Measurements from ENCODE around the gene ZNF683.

Gene ZNF683

DNA sequence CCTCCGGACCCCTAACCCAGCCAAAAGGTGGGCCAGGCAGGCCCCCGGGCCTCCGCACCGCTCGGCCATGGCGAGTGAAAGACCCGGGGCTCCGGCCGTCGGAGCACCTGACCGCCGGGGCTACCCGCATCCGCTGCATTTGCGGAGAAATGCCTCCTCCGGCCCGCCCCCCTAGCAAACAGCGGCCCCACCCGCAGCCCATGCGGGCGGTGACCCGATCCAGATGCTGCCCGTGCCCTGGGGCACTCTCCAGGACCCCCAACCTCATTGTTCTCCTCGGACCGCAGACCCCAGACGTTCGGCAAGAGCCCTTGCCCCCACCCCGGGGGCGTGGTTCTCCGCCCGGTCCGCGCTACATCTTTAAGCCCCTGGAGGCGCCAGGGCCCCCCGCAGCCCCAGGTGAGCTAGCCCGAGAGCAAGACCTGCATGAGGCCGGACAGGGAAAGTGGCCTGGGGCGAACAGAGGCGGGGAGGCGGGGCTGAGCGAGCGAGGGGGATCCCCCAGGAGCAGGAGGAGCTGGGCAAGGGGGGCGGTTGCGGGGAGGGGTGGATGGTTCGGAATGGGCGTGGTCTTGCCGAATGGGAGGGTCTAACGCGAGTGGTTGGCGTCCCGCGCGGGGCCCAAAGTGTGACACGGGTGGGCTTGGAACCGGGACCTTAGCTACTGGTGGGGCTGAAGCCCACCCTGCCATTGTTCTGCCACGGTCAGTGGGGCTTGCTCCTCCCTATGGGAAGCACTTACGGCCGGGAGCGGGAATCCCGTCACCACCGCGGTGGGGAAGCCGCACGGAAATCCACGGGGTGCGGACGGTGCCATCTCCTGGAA, 12.4 kb downstream of the ZNF683 start:
- no peak overlapping the region for H3K4me3 ChIP-seq (ENCODE audit: control insufficient read depth, low read depth, low read length)
- no peak for DNase-seq (ENCODE audit: low read depth)

GRCh38 chr1:26358411-26359384, 13.9 kb downstream of the ZNF683 start:
- no peak for DNase-seq (ENCODE audit: low read depth)
- no peak overlapping the region for H3K4me3 ChIP-seq (ENCODE audit: control insufficient read depth, low read depth, low read length)
- TF ChIP-seq, protein P1, sequence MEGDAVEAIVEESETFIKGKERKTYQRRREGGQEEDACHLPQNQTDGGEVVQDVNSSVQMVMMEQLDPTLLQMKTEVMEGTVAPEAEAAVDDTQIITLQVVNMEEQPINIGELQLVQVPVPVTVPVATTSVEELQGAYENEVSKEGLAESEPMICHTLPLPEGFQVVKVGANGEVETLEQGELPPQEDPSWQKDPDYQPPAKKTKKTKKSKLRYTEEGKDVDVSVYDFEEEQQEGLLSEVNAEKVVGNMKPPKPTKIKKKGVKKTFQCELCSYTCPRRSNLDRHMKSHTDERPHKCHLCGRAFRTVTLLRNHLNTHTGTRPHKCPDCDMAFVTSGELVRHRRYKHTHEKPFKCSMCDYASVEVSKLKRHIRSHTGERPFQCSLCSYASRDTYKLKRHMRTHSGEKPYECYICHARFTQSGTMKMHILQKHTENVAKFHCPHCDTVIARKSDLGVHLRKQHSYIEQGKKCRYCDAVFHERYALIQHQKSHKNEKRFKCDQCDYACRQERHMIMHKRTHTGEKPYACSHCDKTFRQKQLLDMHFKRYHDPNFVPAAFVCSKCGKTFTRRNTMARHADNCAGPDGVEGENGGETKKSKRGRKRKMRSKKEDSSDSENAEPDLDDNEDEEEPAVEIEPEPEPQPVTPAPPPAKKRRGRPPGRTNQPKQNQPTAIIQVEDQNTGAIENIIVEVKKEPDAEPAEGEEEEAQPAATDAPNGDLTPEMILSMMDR (conservative IDR thresholded peaks at IDR 0.05; ENCODE audit: control insufficient read depth, insufficient read depth, low read depth, low read length) = no peak

More for the DNA sequence above, 12.4 kb downstream of the ZNF683 start:
- TF ChIP-seq, protein P1 (conservative IDR thresholded peaks at IDR 0.05; ENCODE audit: control insufficient read depth, insufficient read depth, low read depth, low read length) = no peak

DNA sequence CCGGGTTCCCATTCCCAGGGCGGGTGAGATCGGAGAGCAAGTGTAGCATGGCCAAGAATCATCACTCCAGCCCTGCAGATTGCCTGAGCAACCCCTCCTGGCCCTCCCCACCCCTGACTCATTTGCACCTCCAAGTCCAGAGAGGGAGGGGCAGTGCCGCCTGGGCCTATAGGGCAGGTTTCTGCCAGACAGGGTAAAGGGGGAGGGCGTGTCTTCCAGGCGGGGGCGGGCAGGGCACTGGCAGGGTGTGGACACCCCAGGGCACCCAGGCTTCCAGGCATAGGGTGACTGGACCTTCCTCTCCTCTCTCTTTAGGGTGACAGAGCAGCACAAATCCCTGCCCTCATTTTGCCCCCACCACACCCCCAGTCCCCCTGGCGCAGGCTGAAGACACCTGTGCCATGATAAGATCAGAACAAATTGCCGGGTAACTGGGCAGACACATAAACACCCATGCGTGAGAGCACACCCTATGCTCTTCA, 15.4 kb downstream of the ZNF683 start:
- DNase-seq (ENCODE audit: low read depth) = no peak
- TF ChIP-seq, protein P1 (conservative IDR thresholded peaks at IDR 0.05; ENCODE audit: control insufficient read depth, insufficient read depth, low read depth, low read length) = no peak

DNA sequence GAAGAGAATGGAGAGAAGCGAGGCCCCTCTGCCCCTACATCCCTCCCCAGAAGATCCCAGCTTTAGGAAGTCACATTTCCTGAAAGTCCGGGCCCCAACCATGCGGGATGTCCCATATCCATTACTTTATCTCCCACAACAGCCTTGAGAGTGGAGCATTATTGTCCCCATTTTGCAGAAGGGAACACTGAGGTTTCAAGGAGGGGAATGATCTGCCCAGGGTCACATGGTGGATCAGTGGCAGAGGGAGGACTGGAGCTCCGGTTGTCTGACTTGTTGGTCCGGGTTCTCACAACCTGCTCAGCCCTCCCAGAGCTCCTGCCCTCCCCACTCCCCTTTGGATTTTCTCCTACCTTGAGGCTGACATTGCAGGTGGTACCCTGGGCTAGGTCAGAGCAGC, 16.4 kb downstream of the ZNF683 start:
- TF ChIP-seq, protein P1 (conservative IDR thresholded peaks at IDR 0.05; ENCODE audit: control insufficient read depth, insufficient read depth, low read depth, low read length) = no peak
- no peak for DNase-seq (ENCODE audit: low read depth)
- no peak overlapping the region for H3K4me3 ChIP-seq (ENCODE audit: control insufficient read depth, low read depth, low read length)

More for the DNA sequence above, 15.4 kb downstream of the ZNF683 start:
- H3K4me3 ChIP-seq (ENCODE audit: control insufficient read depth, low read depth, low read length) = no peak overlapping the region

- no peak overlapping the region for H3K4me3 ChIP-seq (ENCODE audit: control insufficient read depth, low read depth, low read length)
- TF ChIP-seq, protein P1 (conservative IDR thresholded peaks at IDR 0.05; ENCODE audit: control insufficient read depth, insufficient read depth, low read depth, low read length) = no peak
- no peak for DNase-seq (ENCODE audit: low read depth)
Measured at GRCh38 chr1:26354972-26355371, 17.6 kb downstream of the ZNF683 start.

DNA sequence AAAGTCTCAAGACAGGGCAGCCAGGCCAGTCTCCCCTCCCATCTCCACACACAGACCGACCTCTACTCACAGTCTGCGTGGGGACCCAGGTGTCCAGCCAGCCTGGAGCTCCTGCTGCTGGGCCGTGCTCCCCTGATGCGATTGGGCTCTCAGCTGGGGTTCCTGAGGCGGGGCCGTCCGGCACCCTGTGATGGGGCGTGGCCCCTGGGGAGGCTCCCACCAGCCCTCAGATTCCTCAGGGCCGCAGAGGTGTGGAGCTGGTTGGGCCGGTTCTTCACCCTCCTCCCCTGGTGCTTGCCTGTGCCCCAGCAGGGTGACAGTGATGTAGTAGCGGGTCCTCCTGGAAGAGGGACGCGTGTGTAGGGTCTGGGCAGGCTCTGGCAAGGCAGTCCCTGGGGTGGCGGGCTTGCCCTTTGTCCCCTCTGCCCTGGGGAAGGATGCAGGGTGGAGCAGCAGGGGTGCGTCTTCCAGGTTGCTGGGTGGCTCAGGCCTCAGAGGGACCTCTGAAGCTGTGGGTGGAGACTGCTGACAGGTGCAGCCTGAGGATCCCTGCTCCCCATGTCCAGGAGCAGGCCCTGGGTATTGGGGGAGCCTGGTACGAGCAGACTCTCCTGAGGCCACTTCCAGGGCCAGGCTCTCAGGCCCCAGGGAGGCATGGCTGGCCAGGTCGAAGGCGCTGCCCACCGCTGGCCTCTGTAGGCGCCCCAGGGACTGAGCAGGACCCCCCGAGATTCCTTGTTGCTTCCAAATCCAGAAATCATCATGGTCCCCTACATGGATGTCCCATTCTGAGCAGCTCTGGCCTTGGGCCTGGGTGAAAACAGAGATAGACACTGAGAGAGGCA, 18.4 kb downstream of the ZNF683 start, which contains the start of gene CRYBG2:
CRYBG2 (minus strand) TSS at position 155 of the 845 bp plus-strand sequence. CDS start 7,473 bp downstream, outside the sequence.
- no peak within 1 kb of the TSS for H3K4me3 ChIP-seq (ENCODE audit: control insufficient read depth, low read depth, low read length)
- TF ChIP-seq, protein P1 (conservative IDR thresholded peaks at IDR 0.05; ENCODE audit: control insufficient read depth, insufficient read depth, low read depth, low read length) = no peak
- no peak for DNase-seq (ENCODE audit: low read depth)

Measured in fibroblast of mammary gland (primary cell).